GM19238 (cell line): ENCODE measurements around the gene CYP4F2.
"Not testable (repeated sequence)": the region's sequence is repeated elsewhere in the genome, so short reads cannot be mapped to it uniquely, and the experiment has no call there.

ENCODE experiments used
- DNase-seq: peaks from one replicate; pipeline ENCODE4 v3.0.0; 2011; ENCODE audit warnings: low spot score; ENCODE audit not compliant: insufficient read length

CYP4F2 gene

GRCh38 chr19:15900032-15900431 lies 2.2 kb upstream of the CYP4F2 start:
- DNase-seq: not testable (repeated sequence)

GRCh38 chr19:15899561-15899960 lies 1.7 kb upstream of the CYP4F2 start:
- DNase-seq: not testable (repeated sequence)

GRCh38 chr19:15897026-15897737 lies 692 bp downstream of the CYP4F2 start:
- DNase-seq: no peak

GRCh38 chr19:15895876-15896430 lies 1.9 kb downstream of the CYP4F2 start:
- DNase-seq: no peak

GRCh38 chr19:15894359-15894758 lies 3.5 kb downstream of the CYP4F2 start:
- no peak for DNase-seq

GRCh38 chr19:15893477-15893876 lies 4.4 kb downstream of the CYP4F2 start:
- DNase-seq: no peak

GRCh38 chr19:15892012-15892411 lies 5.9 kb downstream of the CYP4F2 start:
- no peak for DNase-seq

- no peak for DNase-seq
These were observed 6.4 kb downstream of the CYP4F2 start for GRCh38 chr19:15891434-15891833.

- DNase-seq: not testable (repeated sequence)
These were observed 8.5 kb downstream of the CYP4F2 start for GRCh38 chr19:15889339-15889738.

GRCh38 chr19:15885919-15886318 lies 12.0 kb downstream of the CYP4F2 start:
- no peak for DNase-seq

GRCh38 chr19:15885167-15885566 lies 12.7 kb downstream of the CYP4F2 start:
- DNase-seq: no peak

- not testable (repeated sequence) for DNase-seq
These were observed 14.5 kb downstream of the CYP4F2 start for GRCh38 chr19:15883329-15883728.

- no peak for DNase-seq
These were observed 22.9 kb downstream of the CYP4F2 start for GRCh38 chr19:15874821-15875474.

GRCh38 chr19:15873771-15874170 lies 24.1 kb downstream of the CYP4F2 start:
- not testable (repeated sequence) for DNase-seq

GRCh38 chr19:15871570-15871969 lies 26.3 kb downstream of the CYP4F2 start:
- DNase-seq: no peak

GRCh38 chr19:15869873-15870272 lies 28.0 kb downstream of the CYP4F2 start:
- DNase-seq: no peak

GRCh38 chr19:15869109-15869555 lies 28.7 kb downstream of the CYP4F2 start:
- peak; percentile 40 for DNase-seq

- no peak for DNase-seq
These were observed 31.2 kb downstream of the CYP4F2 start for GRCh38 chr19:15866636-15867035.

GRCh38 chr19:15864824-15865223 lies 33.0 kb downstream of the CYP4F2 start:
- no peak for DNase-seq

- DNase-seq: no peak
These were observed 34.6 kb downstream of the CYP4F2 start for GRCh38 chr19:15863272-15863671.

GRCh38 chr19:15862444-15862843 lies 35.4 kb downstream of the CYP4F2 start:
- DNase-seq: no peak

GRCh38 chr19:15860522-15860921 lies 37.4 kb downstream of the CYP4F2 start:
- no peak for DNase-seq

- no peak for DNase-seq
These were observed 38.7 kb downstream of the CYP4F2 start for GRCh38 chr19:15859187-15859586.
